Vagina (tissue), 2 donors: ENCODE data around the gene TTLL11. TPM values are rescaled to one million over a fixed set of nuclear protein-coding genes. Genes with fewer than 3 reads are reported as not detected.

ENCODE experiments used
- DNase-seq, 2 donors: peaks; one replicate each; pipeline ENCODE4 v3.0.0-alpha.2; 2017; ENCODE audit errors: extremely low spot score in 2 of 2
- H3K27ac ChIP-seq: fragments of 200-600 bp; sonication (generic); one replicate; pipeline ENCODE4 v1.5.1; 2019
- H3K27me3 ChIP-seq: fragments of 200-600 bp; sonication (generic); one replicate; pipeline ENCODE4 v1.5.1; 2019
- H3K36me3 ChIP-seq, 2 donors: fragments of 200-600 bp; sonication (generic); one replicate each; pipeline ENCODE4 v1.5.1; 2017 to 2019
- H3K4me1 ChIP-seq: fragments of 200-600 bp; sonication (generic); one replicate; pipeline ENCODE4 v1.5.1; 2019
- H3K4me3 ChIP-seq, 2 donors: fragments of 200-600 bp; sonication (generic); 1 replicate in 1 of 2; 2 replicates in 1 of 2; pipeline ENCODE4 v1.5.1; 2016 to 2019
- H3K9me3 ChIP-seq: fragments of 200-600 bp; sonication (generic); one replicate; pipeline ENCODE4 v1.5.1; 2019
- CTCF ChIP-seq, 3 experiments: fragments of 450-650 bp in 2 of 3; fragments of 200-600 bp in 1 of 3; sonication (generic) in 1 of 3; IDR thresholded peaks; one replicate each; pipeline ENCODE4 v1.5.1; 2017 to 2019; ENCODE audit warnings: antibody characterized with exemption in 3 of 3, mild to moderate bottlenecking in 2 of 3, moderate library complexity in 2 of 3
- POLR2A ChIP-seq, 2 donors: fragments of 450-650 bp; IDR thresholded peaks; one replicate each; pipeline ENCODE4 v1.6.1; 2017; ENCODE audit warnings: antibody characterized with exemption in 2 of 2, mild to moderate bottlenecking in 2 of 2, moderate library complexity in 2 of 2
- POLR2AphosphoS5 ChIP-seq, 2 donors: sonication (generic); formaldehyde crosslinking; IDR thresholded peaks; one replicate each; pipeline ENCODE4 v1.9.0; 2017; ENCODE audit warnings: antibody characterized with exemption in 2 of 2, mild to moderate bottlenecking in 2 of 2, low read depth in 1 of 2; ENCODE audit not compliant: insufficient read depth in 1 of 2
- intact Hi-C: fragments of 100-400 bp; cut with DNase I; formaldehyde crosslinking; loops from one replicate; pipeline ENCODE4 v1.15.1; 2023
- total RNA-seq: library from RNA; depleted of rRNA; stranded (reverse); fragments of >200 nt; gene quantifications from one replicate; pipeline ENCODE4 v1.2.3, GENCODE V29; 2016

TTLL11 gene
- total RNA-seq, 1 donor from 2014 or later = 11.0 TPM

- intact Hi-C loops = no loop called here
- no peaks in the 10 kb centered on the region for H3K36me3 ChIP-seq
- TF ChIP-seq CTCF (IDR thresholded peaks at IDR 0.05) (no peak), POLR2AphosphoS5 (IDR thresholded peaks at IDR 0.05; ENCODE audit: insufficient read depth in 1 of 2, low read depth in 1 of 2) (no peak), POLR2A (IDR thresholded peaks at IDR 0.05) (no peak)
- no peaks in the 10 kb centered on the region for H3K9me3 ChIP-seq
- H3K27ac ChIP-seq = no peak overlapping the region
- H3K4me3 ChIP-seq = no peak overlapping the region
- no peak for DNase-seq
- peaks cover 6% of the 10 kb centered on the region for H3K4me1 ChIP-seq
- no peaks in the 10 kb centered on the region for H3K27me3 ChIP-seq
Observed at GRCh38 chr9:121814594-121814993, 278.5 kb downstream of the TTLL11 start.

- TF ChIP-seq POLR2AphosphoS5 (IDR thresholded peaks at IDR 0.05; ENCODE audit: insufficient read depth in 1 of 2, low read depth in 1 of 2) (no peak), POLR2A (IDR thresholded peaks at IDR 0.05) (no peak), CTCF (IDR thresholded peaks at IDR 0.05) (no peak)
- no peak overlapping the region for H3K27ac ChIP-seq
- no peaks in the 10 kb centered on the region for H3K4me1 ChIP-seq
- H3K9me3 ChIP-seq = no peaks in the 10 kb centered on the region
- intact Hi-C loops = no loop called here
- no peak overlapping the region for H3K4me3 ChIP-seq
- no peak for DNase-seq
- H3K36me3 ChIP-seq = no peaks in the 10 kb centered on the region
- no peaks in the 10 kb centered on the region for H3K27me3 ChIP-seq
Observed at GRCh38 chr9:121813519-121814210, 279.4 kb downstream of the TTLL11 start.

GRCh38 chr9:121812159-121812735 is 280.9 kb downstream of the TTLL11 start:
- Histone ChIP-seq H3K27ac (no peak overlapping the region), H3K9me3 (no peaks in the 10 kb centered on the region), H3K4me3 (no peak overlapping the region), H3K27me3 (no peaks in the 10 kb centered on the region), H3K4me1 (no peaks in the 10 kb centered on the region), H3K36me3 (no peaks in the 10 kb centered on the region)
- intact Hi-C loops = no loop called here
- DNase-seq = no peak
- TF ChIP-seq CTCF (IDR thresholded peaks at IDR 0.05) (no peak), POLR2AphosphoS5 (IDR thresholded peaks at IDR 0.05; ENCODE audit: insufficient read depth in 1 of 2, low read depth in 1 of 2) (no peak), POLR2A (IDR thresholded peaks at IDR 0.05) (no peak)

- Histone ChIP-seq H3K4me3 (no peak overlapping the region), H3K4me1 (no peaks in the 10 kb centered on the region), H3K27me3 (no peaks in the 10 kb centered on the region), H3K9me3 (no peaks in the 10 kb centered on the region), H3K36me3 (no peaks in the 10 kb centered on the region), H3K27ac (no peak overlapping the region)
- TF ChIP-seq POLR2AphosphoS5 (IDR thresholded peaks at IDR 0.05; ENCODE audit: insufficient read depth in 1 of 2, low read depth in 1 of 2) (no peak), CTCF (IDR thresholded peaks at IDR 0.05) (no peak), POLR2A (IDR thresholded peaks at IDR 0.05) (no peak)
- no peak for DNase-seq
- intact Hi-C loops = no loop called here
Observed at GRCh38 chr9:121811751-121812150, 281.4 kb downstream of the TTLL11 start.

DNA sequence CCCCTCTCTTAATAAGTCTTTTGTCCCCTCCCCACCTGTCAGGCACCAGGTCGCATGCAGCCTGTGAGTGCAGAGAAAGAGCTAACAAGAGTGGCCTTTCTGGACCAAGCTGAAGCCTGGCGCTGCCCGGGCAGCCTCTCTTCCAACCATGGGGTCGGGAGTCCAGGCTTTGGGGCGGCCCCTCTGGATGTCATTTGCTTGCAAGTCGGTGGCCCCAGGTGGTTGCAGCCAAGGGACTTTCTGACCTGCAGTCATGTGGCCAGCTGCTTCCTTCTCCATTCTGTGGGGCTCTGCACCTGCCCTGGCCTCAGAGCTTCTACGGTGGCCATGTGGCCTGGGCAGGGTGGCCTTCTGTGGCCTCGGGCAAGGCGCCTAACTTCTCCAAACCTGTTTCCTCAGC is 282.0 kb downstream of the TTLL11 start:
- no peak for DNase-seq
- Histone ChIP-seq H3K4me1 (no peaks in the 10 kb centered on the region), H3K27ac (no peak overlapping the region), H3K9me3 (no peaks in the 10 kb centered on the region), H3K36me3 (no peaks in the 10 kb centered on the region), H3K4me3 (no peak overlapping the region), H3K27me3 (no peaks in the 10 kb centered on the region)
- intact Hi-C loops = no loop called here
- TF ChIP-seq CTCF (IDR thresholded peaks at IDR 0.05) = no peak
- no peak for TF ChIP-seq POLR2A (IDR thresholded peaks at IDR 0.05)
- no peak for TF ChIP-seq POLR2AphosphoS5 (IDR thresholded peaks at IDR 0.05; ENCODE audit: insufficient read depth in 1 of 2, low read depth in 1 of 2)
